Erythroblast (primary cell): ENCODE data around the gene ACSL4.

Source experiments
- GATA1 ChIP-seq: IDR thresholded peaks from 2 replicates; pipeline ENCODE4 v1.6.1; 2011; ENCODE audit warnings: low read depth, mild to moderate bottlenecking, control low read depth, low read length, moderate library complexity
- POLR2A ChIP-seq: IDR thresholded peaks from 2 replicates; pipeline ENCODE4 v1.6.1; 2011; ENCODE audit warnings: mild to moderate bottlenecking, low read length

DNA sequence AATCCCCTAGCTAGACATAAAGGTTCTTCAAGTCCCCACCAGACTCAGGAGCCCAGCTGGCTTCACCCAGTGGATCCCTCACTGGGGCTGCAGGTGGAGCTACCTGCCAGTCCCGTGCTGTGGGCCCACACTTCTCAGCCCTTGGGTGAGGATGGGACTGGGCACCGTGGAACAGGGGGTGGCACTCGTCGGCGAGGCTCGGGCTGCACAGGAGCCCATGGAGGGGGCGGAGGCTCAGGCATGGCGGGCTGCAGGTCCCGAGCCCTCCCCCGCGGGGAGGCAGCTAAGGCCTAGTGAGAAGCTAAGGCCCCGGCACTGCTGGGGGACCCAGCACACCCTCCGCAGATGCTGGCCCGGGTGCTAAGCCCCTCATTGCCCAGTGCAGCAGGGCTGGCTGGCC, 16.1 kb upstream of the ACSL4 start:
- no peak for TF ChIP-seq POLR2A
- no peak for TF ChIP-seq GATA1
